Suprapubic skin (tissue), 3 donors: Measurements from ENCODE around the gene RNPS1.

Experiments
- CTCF ChIP-seq, 2 donors: fragments of 200-600 bp in 1 of 2; fragments of 450-650 bp in 1 of 2; sonication (generic) in 1 of 2; IDR thresholded peaks; one replicate each; pipeline ENCODE4 v1.5.1; 2016 to 2019; ENCODE audit warnings: antibody characterized with exemption in 2 of 2, mild to moderate bottlenecking in 1 of 2, moderate library complexity in 1 of 2
- POLR2A ChIP-seq, 2 donors: fragments of 450-650 bp; IDR thresholded peaks; one replicate each; pipeline ENCODE4 v1.6.1; 2017; ENCODE audit warnings: antibody characterized with exemption in 2 of 2, mild to moderate bottlenecking in 2 of 2, moderate library complexity in 2 of 2

DNA sequence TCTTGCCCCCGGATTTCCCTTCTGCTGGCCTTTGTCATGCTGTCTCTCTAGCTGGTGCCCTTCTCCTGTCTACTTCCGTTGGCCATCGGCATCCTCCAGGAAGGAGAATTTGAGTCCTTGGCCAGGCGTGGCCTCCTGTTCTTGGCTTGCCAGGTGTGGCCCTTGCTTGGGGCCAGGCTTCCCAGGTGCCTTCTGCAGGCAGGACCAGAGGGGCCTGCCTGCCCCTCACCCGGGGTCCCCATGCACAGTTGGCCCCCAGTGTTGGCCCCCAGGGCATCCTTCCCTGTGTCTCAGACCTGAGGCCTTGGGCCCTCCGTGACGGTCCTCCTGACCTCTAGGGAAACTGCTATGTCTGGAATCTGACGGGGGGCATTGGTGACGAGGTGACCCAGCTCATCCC lies 60.1 kb downstream of the RNPS1 start:
- no peak for TF ChIP-seq CTCF (IDR thresholded peaks at IDR 0.05)
- no peak for TF ChIP-seq POLR2A (IDR thresholded peaks at IDR 0.05)
